Measurements from ENCODE around the gene TEX36.
"Not testable (repeated sequence)": the region's sequence is repeated elsewhere in the genome, so short reads cannot be mapped to it uniquely, and the experiment has no call there.

Gene TEX36, protein sequence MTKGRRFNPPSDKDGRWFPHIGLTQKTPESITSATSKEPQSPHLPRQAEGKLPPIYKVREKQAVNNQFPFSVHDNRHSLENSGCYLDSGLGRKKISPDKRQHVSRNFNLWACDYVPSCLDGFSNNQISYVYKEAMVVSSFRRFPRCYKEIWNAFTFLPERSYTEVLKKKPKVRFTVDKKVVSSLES

DNA sequence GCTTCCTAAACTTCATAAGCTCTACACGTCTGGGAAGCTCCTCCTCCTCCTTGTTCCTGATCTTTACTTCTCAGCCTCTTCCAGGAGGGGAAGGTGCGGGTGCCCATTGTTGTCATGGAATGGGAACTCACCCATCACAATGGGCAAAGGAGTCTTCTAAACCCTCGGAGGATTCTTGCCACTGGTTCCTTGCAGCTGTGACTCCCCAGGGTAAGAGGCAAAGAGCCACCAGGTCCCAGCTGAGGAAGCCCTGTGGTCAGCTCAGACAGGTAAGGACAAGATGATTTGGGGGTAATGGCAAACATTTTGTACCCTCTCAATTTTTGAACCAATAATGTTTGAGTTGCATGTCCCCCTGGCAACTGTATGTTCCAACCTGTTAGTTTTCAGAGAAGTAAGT is at the start of gene TEX36:
TSS of gene TEX36 (minus strand) at position 101 of the 400 bp plus-strand sequence. CDS start 174 bp downstream, outside the sequence.
- DNase-seq (ENCODE audit: low read depth in 2 of 2) = no peak

DNA sequence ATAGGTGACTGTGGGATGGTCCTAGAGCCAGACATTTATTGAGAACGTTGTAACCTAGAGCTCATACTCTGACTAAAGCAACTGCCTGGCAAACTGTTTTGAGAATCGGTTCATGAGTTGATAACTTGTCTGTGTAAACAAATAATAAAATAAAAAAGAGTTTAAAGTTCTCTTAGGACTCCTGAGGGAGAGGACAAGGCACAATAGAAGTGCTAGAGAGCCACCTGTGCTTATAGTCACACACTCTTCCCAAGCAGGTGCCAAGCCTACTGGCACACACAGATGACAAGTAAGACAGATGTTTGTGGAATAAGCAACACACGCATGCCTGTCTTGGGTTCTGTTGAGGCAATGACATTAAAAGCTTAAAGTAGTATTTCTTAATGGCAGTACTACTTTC is 44.5 kb upstream of the TEX36 start:
- no peak for DNase-seq (ENCODE audit: low read depth in 2 of 2)

DNA sequence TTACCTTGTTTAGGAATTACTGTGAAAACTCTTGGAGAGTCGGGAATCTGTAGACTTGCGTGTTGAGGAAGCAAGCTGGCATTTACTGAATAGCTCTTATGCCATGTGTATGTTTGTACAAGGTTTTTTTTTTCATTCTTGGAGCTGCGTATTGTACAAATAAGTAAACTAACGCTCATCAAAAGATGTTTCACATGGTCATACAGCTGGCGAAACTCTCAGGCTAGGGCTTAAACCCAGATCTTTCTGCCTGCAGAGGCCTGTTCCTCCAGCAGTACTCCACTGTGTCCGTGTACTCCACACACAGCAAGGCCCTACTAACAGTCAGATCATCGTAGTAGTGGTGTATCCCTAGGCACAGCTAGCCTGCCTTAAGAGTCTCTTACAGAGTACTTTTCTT is 44.0 kb upstream of the TEX36 start:
- no peak for DNase-seq (ENCODE audit: low read depth in 2 of 2)

DNA sequence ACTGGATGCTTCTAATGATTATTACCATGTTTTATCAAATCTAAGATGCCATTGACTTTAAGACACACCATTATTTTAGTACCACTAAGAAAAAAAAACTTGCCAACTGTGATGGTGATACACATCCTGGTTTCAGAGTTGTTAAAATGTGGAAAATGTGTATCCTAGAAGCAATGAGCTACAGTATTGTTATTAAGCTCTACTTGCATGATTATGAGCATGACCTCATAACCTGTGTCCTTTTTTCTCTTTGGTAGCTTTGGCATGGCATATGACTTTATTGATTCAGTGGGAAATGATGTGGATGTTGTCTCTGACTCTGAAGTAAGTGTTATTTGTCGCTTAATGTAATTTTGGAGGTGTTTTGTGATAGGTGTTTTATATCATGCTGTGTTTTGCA is 39.8 kb upstream of the TEX36 start:
- no peak for DNase-seq (ENCODE audit: low read depth in 2 of 2)

DNA sequence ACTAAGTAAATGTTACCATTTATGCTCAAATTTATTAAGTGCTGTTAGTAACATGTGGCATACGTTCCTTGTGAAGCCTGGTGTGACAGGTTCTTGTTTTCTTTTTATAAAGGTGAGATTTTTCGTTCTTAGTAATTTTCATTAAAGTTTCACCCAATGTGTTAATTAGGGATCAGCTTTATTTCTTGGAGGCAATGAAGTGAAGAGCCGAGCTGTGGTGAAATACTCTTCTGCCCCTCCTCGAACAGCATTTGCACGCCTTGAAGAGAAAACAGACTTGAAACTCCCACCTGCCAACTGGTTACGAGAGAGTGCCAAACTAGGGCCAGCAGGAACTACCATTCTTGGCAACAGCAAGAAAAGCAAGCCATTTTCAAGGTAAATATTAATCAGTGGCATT is 38.1 kb upstream of the TEX36 start:
- no peak for DNase-seq (ENCODE audit: low read depth in 2 of 2)

DNA sequence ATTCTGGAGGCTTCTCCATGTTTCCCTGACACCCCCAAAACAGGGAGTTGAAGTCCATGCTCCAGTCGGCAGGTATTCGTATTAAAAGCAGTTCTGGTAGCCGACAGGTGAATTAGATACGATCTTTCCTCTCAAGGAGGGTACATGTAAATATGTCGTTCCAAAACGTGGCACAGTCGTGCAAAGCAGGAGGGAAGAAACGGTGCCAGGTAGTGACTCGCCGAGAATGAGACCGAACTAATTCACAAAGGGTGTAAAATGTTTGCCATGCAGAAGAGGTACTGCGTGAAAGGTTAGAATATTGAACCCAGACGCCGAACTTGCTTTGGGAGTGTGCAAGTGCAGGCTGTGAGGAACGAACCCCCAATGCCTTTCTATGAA is 37.0 kb upstream of the TEX36 start:
- no peak for DNase-seq (ENCODE audit: low read depth in 2 of 2)

DNA sequence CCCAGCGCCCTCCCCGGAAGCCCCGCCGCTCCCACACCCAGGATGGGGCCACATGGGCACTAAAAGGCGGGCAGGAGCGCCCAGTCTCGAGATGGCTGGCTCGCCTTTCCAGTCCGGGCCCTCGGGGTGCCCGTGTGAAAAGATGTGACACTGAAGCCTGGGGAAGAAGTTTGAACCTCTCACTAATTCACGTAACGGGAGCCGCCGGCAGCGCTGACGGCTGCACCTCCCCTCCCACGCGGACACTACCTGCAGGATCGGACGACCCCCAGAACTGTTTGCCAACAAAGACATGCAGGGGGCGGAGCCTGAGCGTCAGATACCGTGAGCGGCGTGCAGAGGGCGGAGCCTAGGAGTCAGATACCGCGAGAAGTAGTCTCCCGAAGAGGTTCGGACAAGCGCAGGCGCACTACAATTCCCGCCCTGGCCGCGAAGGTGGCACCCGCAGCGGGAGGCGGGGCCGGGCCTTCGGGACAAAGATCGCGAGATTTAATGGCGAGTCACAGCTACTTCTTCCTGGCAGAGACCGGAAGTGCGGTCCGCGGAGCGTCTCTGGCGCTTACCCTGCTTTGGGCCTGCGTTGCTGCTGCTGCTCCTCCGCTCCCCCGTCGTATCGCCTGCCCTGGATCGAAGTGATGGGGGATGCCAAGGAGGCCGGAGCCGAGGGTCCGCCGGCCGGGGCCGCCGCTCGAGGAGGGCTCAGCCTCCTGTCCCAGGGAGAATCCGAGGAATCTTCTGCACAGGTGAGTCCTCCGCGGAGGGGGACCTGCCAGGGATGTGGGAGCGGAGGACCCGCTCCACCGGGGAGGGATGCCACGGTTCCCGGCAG is 36.4 kb upstream of the TEX36 start, which contains the start of gene EDRF1:
TSS of gene EDRF1 (plus strand) at position 537 of the 829 bp plus-strand sequence. CDS start at position 636, 99 bp downstream.
- DNase-seq (ENCODE audit: low read depth in 2 of 2) = peak; percentile 99

DNA sequence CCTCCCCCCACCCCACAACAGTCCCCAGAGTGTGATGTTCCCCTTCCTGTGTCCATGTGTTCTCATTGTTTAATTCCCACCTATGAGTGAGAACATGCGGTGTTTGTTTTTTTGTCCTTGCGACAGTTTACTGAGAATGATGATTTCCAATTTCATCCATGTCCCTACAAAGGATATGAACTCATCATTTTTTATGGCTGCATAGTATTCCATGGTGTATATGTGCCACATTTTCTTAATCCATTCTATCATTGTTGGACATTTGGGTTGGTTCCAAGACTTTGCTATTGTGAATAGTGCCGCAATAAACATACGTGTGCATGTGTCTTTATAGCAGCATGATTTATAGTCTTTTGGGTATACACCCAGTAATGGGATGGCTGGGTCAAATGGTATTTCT is 31.8 kb upstream of the TEX36 start:
- not testable (repeated sequence) for DNase-seq (ENCODE audit: low read depth in 2 of 2)

DNA sequence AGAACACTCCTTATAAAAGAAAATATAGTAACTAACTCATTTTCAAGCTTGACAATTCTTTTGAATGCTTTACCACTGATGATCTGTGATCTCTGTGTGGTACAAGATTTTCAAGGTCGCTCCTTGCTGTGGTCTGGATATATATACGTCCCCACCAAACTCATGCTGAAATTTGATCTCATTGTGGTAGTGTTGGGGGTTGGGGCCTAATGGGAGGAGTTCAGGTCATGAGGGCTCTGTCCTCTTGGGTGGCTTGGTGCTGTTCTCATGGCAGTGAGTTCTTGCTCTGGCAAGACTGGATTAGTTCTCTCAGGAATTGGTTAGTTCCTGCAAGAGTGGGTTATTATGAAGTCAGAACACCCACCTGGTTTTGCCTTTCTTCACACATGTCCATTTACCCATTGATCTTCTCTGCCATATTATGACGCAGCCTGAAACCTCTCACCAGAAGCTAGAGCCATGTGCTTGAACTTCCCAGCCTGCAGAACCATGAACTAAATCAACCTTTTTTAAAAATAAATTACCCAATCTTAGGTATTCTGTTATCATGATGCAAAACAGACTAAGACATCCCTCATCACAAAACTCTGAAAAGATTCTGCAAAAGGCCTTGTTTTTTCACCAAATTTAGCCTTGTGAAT is 28.3 kb upstream of the TEX36 start:
- no peak for DNase-seq (ENCODE audit: low read depth in 2 of 2)

DNA sequence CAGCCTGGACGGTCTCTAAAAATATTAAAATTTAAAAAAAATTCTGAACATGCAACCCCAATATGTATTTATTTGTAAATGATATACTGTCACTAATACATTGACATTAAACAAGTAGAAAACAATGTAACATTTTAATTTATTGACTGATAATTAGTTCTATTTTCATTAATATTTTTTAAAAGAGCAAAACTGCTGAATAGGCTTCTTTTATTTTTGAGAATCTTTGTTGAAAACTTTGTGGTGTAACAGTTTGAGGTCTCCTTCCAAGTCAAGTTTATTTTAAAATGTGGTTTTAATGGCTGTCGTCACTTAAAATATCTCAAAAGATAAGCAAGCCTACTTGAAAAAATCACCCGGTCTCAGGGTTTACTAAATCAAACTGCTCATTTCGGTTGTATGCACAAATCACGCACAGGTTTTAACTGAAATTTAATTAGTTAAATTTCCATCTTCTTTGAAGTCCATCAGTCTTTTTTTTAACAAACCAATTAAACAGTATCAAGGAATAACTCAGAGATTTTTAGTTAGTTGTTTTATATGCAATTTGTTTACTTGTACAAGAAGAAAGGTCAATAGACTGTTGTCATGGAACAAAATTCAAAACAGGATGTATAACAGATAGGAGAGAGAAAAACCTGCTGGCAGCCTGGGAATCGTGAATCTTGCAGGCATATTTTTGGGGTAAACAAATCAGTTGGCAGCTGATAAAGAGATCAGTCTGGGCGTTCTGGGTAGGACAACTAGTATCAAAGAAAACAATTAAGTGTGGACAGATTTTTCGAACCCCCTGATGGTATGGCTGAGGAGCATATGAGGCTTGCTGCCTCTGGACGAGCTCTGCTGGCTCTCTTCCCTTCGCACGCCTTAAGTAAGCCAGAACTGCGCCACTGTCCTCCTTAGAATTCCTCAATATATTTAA is 26.9 kb upstream of the TEX36 start:
- no peak for DNase-seq (ENCODE audit: low read depth in 2 of 2)

DNA sequence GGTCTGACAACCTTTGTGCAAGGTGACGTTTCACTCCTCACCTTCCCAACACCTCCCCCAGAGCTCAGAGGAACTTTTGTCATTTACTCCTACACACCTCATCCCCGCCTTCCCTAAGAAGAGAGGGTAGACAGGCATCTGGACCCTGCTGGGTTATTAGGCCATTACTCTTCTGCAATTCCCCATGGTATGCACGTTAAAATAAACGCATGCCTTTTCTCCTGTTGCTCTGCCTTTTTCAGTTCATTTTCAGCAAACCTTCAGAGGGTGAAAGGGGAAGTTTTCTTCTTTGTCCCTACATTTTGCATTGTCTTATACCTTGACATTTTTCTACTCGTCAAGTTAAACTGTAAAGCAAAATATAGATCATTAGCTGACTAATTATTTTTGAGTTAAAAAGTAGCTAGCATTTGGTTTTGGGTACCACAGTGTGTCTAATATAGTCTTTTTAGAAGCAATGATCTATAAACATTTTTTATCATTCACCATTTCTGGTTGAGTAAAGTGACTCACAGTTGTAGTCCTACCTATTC is 26.1 kb upstream of the TEX36 start:
- no peak for DNase-seq (ENCODE audit: low read depth in 2 of 2)

DNA sequence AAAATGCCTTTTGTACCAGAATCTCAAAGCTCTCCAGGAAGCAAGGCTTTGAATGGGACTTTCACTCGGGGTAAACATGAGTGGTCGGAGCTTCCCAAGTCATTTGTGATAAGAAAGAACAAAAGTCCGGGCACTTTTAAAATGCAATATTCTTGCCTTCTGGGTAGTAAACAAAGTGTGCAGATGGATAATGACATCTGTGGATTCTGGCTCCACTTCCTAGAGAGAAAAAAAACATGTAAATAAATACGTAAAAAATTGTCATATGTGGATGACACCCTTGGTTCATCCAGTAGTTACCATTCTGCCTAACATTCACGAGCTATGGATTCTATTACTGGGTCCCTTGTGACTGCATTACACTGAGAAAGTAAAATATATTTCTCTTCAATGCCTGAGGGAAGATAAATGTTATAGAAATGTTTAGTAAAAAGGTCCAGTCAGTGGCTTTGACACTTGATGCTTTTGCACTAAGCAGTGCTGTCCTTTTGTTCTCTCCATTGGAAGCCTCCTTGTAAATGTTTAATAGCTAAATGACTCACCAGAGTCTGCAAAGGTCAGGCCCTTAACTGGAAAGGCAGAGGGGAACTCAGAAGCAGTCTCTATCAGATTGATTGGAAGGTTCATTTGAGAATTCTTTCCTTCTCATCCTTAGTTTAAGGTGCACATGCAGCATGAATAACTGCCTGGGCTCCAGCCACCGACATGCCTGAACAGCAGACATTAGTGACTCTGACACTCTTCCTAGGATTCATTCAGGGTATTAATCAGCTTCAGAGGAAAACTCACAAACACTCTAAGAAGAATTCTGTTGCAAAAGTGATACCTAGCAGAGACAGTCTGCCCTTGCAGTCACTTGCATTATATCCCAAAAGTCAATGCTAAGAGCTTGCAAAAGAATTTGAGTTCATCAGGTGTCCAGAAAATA is 24.8 kb upstream of the TEX36 start:
- no peak for DNase-seq (ENCODE audit: low read depth in 2 of 2)

DNA sequence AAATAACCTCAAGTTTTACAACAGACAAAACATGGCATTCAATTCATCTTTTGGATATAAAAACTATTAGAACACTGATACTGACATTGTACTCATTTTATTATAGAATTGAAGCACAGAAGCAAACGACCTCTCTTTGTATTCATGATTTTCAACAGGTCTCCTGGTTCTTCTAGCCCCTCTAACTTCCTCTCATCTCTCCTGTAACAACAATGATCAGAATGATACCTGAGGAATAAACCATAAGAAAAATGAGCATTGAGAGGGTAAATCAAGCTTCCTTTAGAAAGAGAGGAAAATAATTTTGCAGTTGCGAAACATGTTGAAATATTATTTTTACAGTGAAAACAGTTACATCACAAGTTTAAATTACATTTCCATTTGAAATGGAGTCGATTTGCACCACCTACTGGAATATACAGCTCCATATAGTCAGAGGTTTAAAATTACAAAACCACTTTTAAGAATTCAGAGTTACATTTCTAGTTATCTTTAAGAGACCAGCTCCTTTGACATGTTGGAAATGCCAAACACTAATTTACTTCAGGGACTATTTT is 17.5 kb upstream of the TEX36 start:
- no peak for DNase-seq (ENCODE audit: low read depth in 2 of 2)

DNA sequence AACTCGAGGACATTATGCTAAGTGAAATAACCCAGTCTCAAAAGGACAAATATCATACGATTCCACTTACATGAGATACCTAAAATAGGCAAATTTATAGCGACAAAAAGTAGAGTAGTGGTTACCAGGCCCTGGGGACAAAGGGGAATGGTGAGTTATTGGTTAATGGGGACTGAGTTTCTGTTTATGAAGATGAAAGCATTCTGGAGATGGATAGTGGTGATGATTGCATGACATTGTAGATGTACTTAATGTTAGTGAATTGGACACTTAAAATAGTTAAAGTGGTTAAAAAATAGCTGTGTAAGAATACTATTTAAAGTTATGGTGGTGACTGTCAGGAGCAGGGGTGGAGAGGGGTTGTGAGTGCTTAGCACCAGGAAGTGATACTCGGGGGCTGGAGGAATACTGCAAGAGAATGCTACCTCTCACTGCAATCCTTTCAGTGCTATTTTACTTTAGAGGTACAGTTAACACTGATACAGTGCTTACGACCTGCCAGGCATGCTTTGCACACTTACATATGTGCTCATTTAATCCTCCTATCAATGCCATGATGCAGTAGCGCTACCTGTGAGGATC is 16.7 kb upstream of the TEX36 start:
- no peak for DNase-seq (ENCODE audit: low read depth in 2 of 2)

DNA sequence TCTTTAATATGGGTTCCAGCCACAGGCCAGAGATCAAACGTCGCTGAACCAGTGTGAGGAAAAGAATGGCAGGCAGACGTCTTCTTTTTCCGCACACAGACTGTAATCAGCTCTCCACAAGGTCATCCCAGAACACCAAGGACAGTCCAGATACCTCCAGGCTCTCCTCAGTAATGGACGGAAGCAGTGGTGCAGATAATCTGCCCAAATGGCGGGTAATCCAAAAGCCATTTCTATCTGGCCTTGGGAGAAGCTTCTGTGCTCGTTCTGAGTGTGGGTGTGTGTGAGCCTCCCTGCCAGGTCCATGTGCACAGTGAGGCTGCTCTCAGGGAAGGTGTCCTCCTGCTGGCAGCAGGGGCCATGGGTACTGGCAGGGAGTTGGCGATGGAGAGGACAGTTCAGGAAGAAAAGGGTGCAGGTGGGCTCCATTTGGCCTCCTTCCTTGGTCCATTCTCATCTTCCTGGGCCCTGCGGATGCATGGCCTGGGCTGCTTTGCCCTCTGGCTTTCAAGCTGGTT is 15.6 kb upstream of the TEX36 start:
- DNase-seq (ENCODE audit: low read depth in 2 of 2) = no peak

DNA sequence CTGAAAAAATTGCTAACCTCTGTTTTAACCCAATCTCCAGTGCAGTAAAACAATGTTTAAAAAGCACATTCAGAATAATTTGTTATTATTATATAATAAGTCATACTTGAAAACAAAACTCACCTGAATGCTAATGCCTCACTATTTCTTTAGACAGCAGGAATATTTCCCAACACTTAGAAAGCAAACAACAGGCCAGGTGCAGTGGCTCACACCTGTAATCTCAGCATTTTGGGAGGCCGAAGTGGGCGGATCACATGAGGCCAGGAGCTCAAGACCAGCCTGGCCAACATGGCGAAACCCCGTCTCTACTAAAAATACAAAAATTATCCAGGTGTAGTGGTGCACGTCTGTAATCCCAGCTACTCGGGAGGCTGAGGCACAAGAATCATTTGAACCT is 13.9 kb upstream of the TEX36 start:
- not testable (repeated sequence) for DNase-seq (ENCODE audit: low read depth in 2 of 2)

DNA sequence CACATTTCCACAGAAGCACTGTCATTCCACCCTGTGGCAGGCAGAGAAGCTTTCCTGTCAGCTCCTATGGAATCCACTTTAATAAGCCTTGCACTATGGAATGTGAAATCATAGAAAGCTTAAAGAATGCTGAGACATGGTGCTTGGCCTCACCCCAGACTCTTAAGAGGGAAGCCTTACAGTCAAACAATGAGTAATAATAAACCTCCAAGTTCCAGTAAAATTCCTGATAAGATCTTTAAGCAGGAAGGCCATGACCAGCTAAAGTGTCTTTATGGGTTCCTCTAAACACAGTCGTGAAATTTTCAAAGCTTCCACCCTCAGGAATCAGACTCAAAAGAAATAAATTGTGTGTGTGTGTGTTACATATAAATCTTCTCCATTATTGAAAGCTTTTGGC is 11.9 kb upstream of the TEX36 start:
- no peak for DNase-seq (ENCODE audit: low read depth in 2 of 2)

DNA sequence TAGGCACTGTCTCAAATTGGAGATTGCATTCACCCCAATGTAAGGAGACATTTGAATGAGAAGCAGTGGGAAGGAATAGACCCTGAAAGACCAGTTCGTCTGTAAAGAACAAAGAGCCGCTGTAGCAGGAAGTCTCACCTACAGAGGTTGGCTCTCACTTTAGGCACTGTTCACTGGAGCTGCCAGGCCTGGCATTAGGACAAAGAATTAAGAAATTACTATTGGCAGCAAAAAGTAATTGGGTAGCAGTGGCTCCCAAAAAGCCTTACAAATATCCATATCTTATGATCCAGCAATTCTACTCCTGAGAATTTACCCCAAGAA is 10.5 kb upstream of the TEX36 start:
- no peak for DNase-seq (ENCODE audit: low read depth in 2 of 2)
